Trophoblast cell (in vitro differentiated cells and primary cell): ENCODE results near the gene VSIG8.

Experiments used
- DNase-seq, 2 donors: peaks; one replicate each; pipeline ENCODE4 v3.0.0-alpha.2; 2016
- H2AFZ ChIP-seq: 2 replicates; pipeline ENCODE4 v1.6.1; 2013; ENCODE audit warnings: low read length, moderate library complexity, mild to moderate bottlenecking; ENCODE audit not compliant: insufficient read depth, poor library complexity
- H2AK5ac ChIP-seq: 2 replicates; pipeline ENCODE4 v1.6.1; 2013; ENCODE audit warnings: mild to moderate bottlenecking, low read length
- H2BK120ac ChIP-seq: 2 replicates; pipeline ENCODE4 v1.6.1; 2013; ENCODE audit warnings: low read length, mild to moderate bottlenecking, moderate library complexity; ENCODE audit not compliant: insufficient read depth, poor library complexity
- H2BK12ac ChIP-seq: 2 replicates; pipeline ENCODE4 v1.6.1; 2013; ENCODE audit warnings: mild to moderate bottlenecking, low read length, moderate library complexity
- H2BK5ac ChIP-seq: 2 replicates; pipeline ENCODE4 v1.6.1; 2013; ENCODE audit warnings: low read length, low read depth, moderate library complexity, mild to moderate bottlenecking; ENCODE audit not compliant: poor library complexity
- H3K14ac ChIP-seq: 2 replicates; pipeline ENCODE4 v1.6.1; 2013; ENCODE audit warnings: mild to moderate bottlenecking, low read length
- H3K18ac ChIP-seq: 2 replicates; pipeline ENCODE4 v1.6.1; 2013; ENCODE audit warnings: mild to moderate bottlenecking, low read length
- H3K23ac ChIP-seq: 2 replicates; pipeline ENCODE4 v1.6.1; 2013; ENCODE audit warnings: low read length
- H3K27ac ChIP-seq: 2 replicates; pipeline ENCODE4 v1.5.1; 2013; ENCODE audit warnings: low read depth, mild to moderate bottlenecking, inconsistent platforms, low read length, moderate library complexity
- H3K27me3 ChIP-seq: 2 replicates; pipeline ENCODE4 v1.6.1; 2013; ENCODE audit warnings: inconsistent platforms, mild to moderate bottlenecking, low read length, moderate library complexity; ENCODE audit not compliant: insufficient read depth
- H3K36me3 ChIP-seq, 2 experiments: 1 replicate in 1 of 2; 2 replicates in 1 of 2; pipeline ENCODE4 v1.6.1; 2013; ENCODE audit warnings: low read length in 2 of 2, mild to moderate bottlenecking in 2 of 2, moderate library complexity in 1 of 2; ENCODE audit not compliant: insufficient read depth in 2 of 2, control insufficient read depth in 1 of 2
- H3K4ac ChIP-seq: 2 replicates; pipeline ENCODE4 v1.6.1; 2013; ENCODE audit warnings: low read depth, mild to moderate bottlenecking, low read length, moderate library complexity
- H3K4me1 ChIP-seq, 2 experiments: 1 replicate in 1 of 2; 2 replicates in 1 of 2; pipeline ENCODE4 v1.6.1; 2013; ENCODE audit warnings: low read length in 2 of 2, mild to moderate bottlenecking in 2 of 2, moderate library complexity in 1 of 2; ENCODE audit not compliant: insufficient read depth in 2 of 2, control insufficient read depth in 1 of 2
- H3K4me2 ChIP-seq: 2 replicates; pipeline ENCODE4 v1.6.1; 2013; ENCODE audit warnings: inconsistent platforms, mild to moderate bottlenecking, low read length, moderate library complexity
- H3K4me3 ChIP-seq: 2 replicates; pipeline ENCODE4 v1.5.1; 2013; ENCODE audit warnings: mild to moderate bottlenecking, low read depth, low read length, inconsistent platforms
- H3K79me1 ChIP-seq: one replicate; pipeline ENCODE4 v1.6.1; 2013; ENCODE audit warnings: low read length
- H3K79me2 ChIP-seq: 2 replicates; pipeline ENCODE4 v1.6.1; 2013; ENCODE audit warnings: low read length, mild to moderate bottlenecking; ENCODE audit not compliant: control insufficient read depth, insufficient read depth, poor library complexity
- H3K9ac ChIP-seq: 2 replicates; pipeline ENCODE4 v1.6.1; 2013; ENCODE audit warnings: mild to moderate bottlenecking, low read length
- H3K9me3 ChIP-seq: 2 replicates; pipeline ENCODE4 v1.6.1; 2013; ENCODE audit warnings: low read depth, mild to moderate bottlenecking, control low read depth, inconsistent platforms, low read length; ENCODE audit not compliant: insufficient read depth
- H4K12ac ChIP-seq: 2 replicates; pipeline ENCODE4 v1.6.1; 2013; ENCODE audit warnings: low read depth, mild to moderate bottlenecking, low read length, moderate library complexity
- H4K8ac ChIP-seq: 2 replicates; pipeline ENCODE4 v1.6.1; 2013; ENCODE audit warnings: low read depth, mild to moderate bottlenecking, low read length, moderate library complexity
- H4K91ac ChIP-seq: one replicate; pipeline ENCODE4 v1.6.1; 2013; ENCODE audit warnings: low read depth, mild to moderate bottlenecking, low read length, moderate library complexity
- WGBS: extraction: QIAGEN DNeasy Blood & Tissue Kit; methylation state at CpG from one replicate; pipeline ENCODE4 v1.1.7; 2013; ENCODE audit warnings: missing lambda C conversion rate; ENCODE audit not compliant: insufficient read length, insufficient coverage; ENCODE audit errors: extremely low coverage; 5-methylcytosine and 5-hydroxymethylcytosine counted together

VSIG8 gene

DNA sequence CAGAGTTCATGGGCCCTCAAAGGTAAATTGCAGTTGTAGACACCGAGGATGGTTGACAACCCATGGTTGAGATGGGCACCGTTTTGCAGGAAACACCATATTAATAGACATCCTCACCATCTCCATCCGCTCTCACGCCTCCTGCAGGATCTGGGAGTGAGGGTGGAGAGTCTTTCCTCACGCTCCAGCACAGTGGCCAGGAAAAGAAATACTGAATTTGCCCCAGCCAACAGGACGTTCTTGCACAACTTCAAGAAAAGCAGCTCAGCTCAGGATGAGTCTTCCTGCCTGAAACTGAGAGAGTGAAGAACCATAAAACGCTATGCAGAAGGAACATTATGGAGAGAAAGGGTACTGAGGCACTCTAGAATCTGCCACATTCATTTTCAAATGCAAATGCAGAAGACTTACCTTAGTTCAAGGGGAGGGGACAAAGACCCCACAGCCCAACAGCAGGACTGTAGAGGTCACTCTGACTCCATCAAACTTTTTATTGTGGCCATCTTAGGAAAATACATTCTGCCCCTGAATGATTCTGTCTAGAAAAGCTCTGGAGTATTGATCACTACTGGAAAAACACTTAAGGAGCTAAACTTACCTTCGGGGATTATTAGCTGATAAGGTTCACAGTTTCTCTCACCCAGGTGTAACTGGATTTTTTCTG lies 26.5 kb downstream of the VSIG8 start:
- Histone ChIP-seq H3K9me3 (no peaks in the 10 kb centered on the region), H2BK5ac (no peak overlapping the region), H3K14ac (no peak overlapping the region), H2BK12ac (no peak overlapping the region), H2AFZ (no peak overlapping the region), H4K91ac (no peak overlapping the region), H2AK5ac (no peak overlapping the region), H3K79me1 (no peaks in the 10 kb centered on the region), H3K4me1 (peaks cover 2 to 4% of the 10 kb centered on the region in 2 experiments), H3K4ac (no peak overlapping the region), H3K27ac (no peak overlapping the region), H3K4me2 (no peak overlapping the region), H3K79me2 (no peaks in the 10 kb centered on the region), H3K36me3 (no peaks in the 10 kb centered on the region), H3K9ac (no peak overlapping the region), H3K4me3 (no peak overlapping the region), H3K18ac (no peak overlapping the region), H3K23ac (no peak overlapping the region), H2BK120ac (no peak overlapping the region), H4K8ac (no peak overlapping the region), H3K27me3 (no peaks in the 10 kb centered on the region), H4K12ac (no peak overlapping the region)
- no peak for DNase-seq
- no CpG with 5 or more reads among the region's 8 CpGs for WGBS

DNA sequence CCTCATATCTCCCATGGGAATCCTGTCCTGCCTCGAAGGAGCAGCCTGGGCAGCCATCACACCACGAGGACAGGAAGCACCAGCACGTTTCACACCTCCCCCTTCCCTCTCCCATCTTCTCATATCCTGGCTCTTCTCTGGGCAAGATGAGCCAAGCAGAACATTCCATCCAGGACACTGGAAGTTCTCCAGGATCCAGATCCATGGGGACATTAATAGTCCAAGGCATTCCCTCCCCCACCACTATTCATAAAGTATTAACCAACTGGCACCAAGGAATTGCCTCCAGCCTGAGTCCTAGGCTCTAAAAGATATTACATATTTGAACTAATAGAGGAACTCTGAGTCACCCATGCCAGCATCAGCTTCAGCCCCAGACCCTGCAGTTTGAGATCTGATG lies 27.1 kb downstream of the VSIG8 start:
- H3K27me3 ChIP-seq, result no peaks in the 10 kb centered on the region
- no peak overlapping the region for H4K91ac ChIP-seq
- H3K4me1 ChIP-seq, result peaks cover 2 to 4% of the 10 kb centered on the region in 2 experiments
- H3K9me3 ChIP-seq, result no peaks in the 10 kb centered on the region
- no peak overlapping the region for H3K14ac ChIP-seq
- no peak overlapping the region for H2BK120ac ChIP-seq
- H2AFZ ChIP-seq, result no peak overlapping the region
- H4K8ac ChIP-seq, result no peak overlapping the region
- H2AK5ac ChIP-seq, result no peak overlapping the region
- no peak overlapping the region for H3K23ac ChIP-seq
- DNase-seq, result no peak
- no peak overlapping the region for H3K4ac ChIP-seq
- no CpG with 5 or more reads among the region's 3 CpGs for WGBS
- no peaks in the 10 kb centered on the region for H3K79me1 ChIP-seq
- H3K18ac ChIP-seq, result no peak overlapping the region
- no peaks in the 10 kb centered on the region for H3K79me2 ChIP-seq
- H3K36me3 ChIP-seq, result no peaks in the 10 kb centered on the region
- H2BK5ac ChIP-seq, result no peak overlapping the region
- no peak overlapping the region for H3K4me2 ChIP-seq
- H3K4me3 ChIP-seq, result no peak overlapping the region
- H2BK12ac ChIP-seq, result no peak overlapping the region
- no peak overlapping the region for H3K27ac ChIP-seq
- H4K12ac ChIP-seq, result no peak overlapping the region
- H3K9ac ChIP-seq, result no peak overlapping the region

DNA sequence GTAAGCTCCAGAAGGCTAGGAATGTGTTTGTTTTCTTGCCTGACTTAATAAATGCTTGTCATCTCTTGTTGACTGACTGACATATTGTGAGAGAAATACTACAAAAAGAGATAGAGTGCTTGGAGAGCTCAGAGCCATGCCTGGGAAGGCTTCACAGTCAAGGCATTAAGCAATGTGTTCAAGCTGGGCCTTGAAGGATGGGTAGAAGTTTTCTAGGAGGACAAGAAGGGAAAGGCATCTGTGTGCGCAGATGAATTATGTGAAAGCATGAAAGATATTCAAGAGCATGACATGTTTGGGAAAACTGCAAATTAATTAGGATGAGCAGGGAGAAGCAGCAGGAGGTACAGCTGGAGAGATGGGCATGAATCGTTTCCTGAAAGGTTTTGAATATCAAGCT lies 30.1 kb downstream of the VSIG8 start:
- Histone ChIP-seq H2AK5ac (no peak overlapping the region), H3K18ac (no peak overlapping the region), H3K79me2 (no peaks in the 10 kb centered on the region), H3K14ac (no peak overlapping the region), H3K9me3 (no peaks in the 10 kb centered on the region), H3K27ac (no peak overlapping the region), H4K91ac (no peak overlapping the region), H2BK12ac (no peak overlapping the region), H2AFZ (no peak overlapping the region), H3K27me3 (no peaks in the 10 kb centered on the region), H2BK120ac (no peak overlapping the region), H3K4me2 (no peak overlapping the region), H3K9ac (no peak overlapping the region), H3K4me1 (peaks cover 2 to 10% of the 10 kb centered on the region in 2 experiments), H3K4me3 (no peak overlapping the region), H3K23ac (no peak overlapping the region), H4K12ac (no peak overlapping the region), H4K8ac (no peak overlapping the region), H3K36me3 (no peaks in the 10 kb centered on the region), H3K4ac (no peak overlapping the region), H2BK5ac (no peak overlapping the region), H3K79me1 (peaks cover 2% of the 10 kb centered on the region)
- WGBS, result no CpG with 5 or more reads among the region's 2 CpGs
- no peak for DNase-seq

DNA sequence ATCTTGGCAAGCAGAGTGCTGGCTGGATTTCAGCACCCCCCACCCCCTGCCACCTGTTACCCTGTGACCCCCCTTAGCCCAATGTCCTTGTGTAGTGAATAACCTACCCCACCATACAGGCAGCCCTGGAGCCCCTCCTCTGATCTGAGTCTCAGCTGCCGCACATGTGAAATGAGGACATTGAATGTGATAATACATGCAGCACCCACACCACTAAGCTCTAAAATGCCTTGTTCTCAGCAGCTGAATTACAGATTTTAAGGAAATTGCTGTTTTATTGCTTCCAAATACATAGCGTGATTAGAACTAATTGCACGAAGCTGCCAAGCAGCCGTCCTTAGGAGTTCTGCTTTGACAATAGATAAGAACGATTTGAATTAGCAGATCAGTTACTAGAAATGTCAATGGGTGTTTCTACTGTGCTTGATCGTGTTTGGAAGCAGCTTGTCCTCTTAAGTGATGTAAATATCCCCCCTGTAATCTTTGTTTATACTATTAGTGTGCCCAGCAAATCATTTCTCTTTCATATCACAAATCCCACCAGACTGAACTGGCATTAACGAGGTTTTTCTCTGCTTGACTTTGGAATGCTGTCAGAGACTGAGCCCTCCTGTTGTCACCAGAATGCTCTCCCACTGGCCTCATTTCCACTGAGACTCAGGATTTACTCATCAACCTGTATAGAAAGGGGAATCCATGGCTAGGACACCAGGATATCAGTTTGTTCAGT lies 30.9 kb downstream of the VSIG8 start:
- no peaks in the 10 kb centered on the region for H3K36me3 ChIP-seq
- peaks cover 2% of the 10 kb centered on the region for H3K79me1 ChIP-seq
- H3K4me2 ChIP-seq, result no peak overlapping the region
- H2BK5ac ChIP-seq, result no peak overlapping the region
- H2BK12ac ChIP-seq, result no peak overlapping the region
- no peak overlapping the region for H2BK120ac ChIP-seq
- no peak overlapping the region for H3K23ac ChIP-seq
- H3K9me3 ChIP-seq, result no peaks in the 10 kb centered on the region
- no peaks in the 10 kb centered on the region for H3K79me2 ChIP-seq
- no peak overlapping the region for H4K12ac ChIP-seq
- H2AFZ ChIP-seq, result no peak overlapping the region
- H3K9ac ChIP-seq, result no peak overlapping the region
- H3K4me3 ChIP-seq, result no peak overlapping the region
- no peak overlapping the region for H3K27ac ChIP-seq
- H3K27me3 ChIP-seq, result no peaks in the 10 kb centered on the region
- H3K4me1 ChIP-seq, result peaks cover 3 to 12% of the 10 kb centered on the region in 2 experiments
- H4K91ac ChIP-seq, result no peak overlapping the region
- H3K14ac ChIP-seq, result no peak overlapping the region
- DNase-seq, result no peak
- H3K18ac ChIP-seq, result no peak overlapping the region
- H4K8ac ChIP-seq, result no peak overlapping the region
- whole genome bisulfite sequencing, result no CpG with 5 or more reads among the region's 7 CpGs
- no peak overlapping the region for H3K4ac ChIP-seq
- H2AK5ac ChIP-seq, result no peak overlapping the region
